Measurements from ENCODE around the gene SLFN12L. TPM values are rescaled to one million over a fixed set of nuclear protein-coding genes. Genes with fewer than 3 reads are reported as not detected.
A peak's percentile ranks its signal among the peaks of the same experiment; 100 is the strongest.

The SLFN12L gene
- total RNA-seq, 1 donor: 0.36 TPM

Small RNA genes within 50 kb of the gene (small RNA-seq; reads per million reads assigned to genes)
- gene AC015911.1 (not detected), gene SNORD7 (18.6 reads per million, percentile 94 among the genes with 10 or more reads in this experiment)

Other genes starting within 250 kb of the SLFN12L start
- 52.8 and 62.2 TPM in 2 replicates for gene SLFN11, start 164.1 kb downstream of the SLFN12L start, total RNA-seq
- 19.9 and 25.6 TPM in 2 replicates for gene SLFN12, start 105.2 kb downstream of the SLFN12L start, total RNA-seq
- gene SLFN13, start 88.9 kb downstream of the SLFN12L start, total RNA-seq: 2.1 and 2.5 TPM in 2 replicates
- under 0.01 TPM in 2 replicates for gene SLFN14, start 23.1 kb upstream of the SLFN12L start, total RNA-seq
- 8.0 and 8.8 TPM in 2 replicates for gene PEX12, start 40.9 kb upstream of the SLFN12L start, total RNA-seq
- gene AP2B1, start 49.6 kb upstream of the SLFN12L start, total RNA-seq: 84.0 and 93.1 TPM in 2 replicates
- 2.7 and 4.0 TPM in 2 replicates for gene RASL10B, start 194.0 kb upstream of the SLFN12L start, total RNA-seq
- gene GAS2L2, start 215.6 kb upstream of the SLFN12L start, total RNA-seq: not detected in 2 replicates
- not detected in 2 replicates for gene C17orf50, start 223.2 kb upstream of the SLFN12L start, total RNA-seq

Data from osteoblast (primary cell).